PC-9 (cell line): ENCODE data around the gene IPPK. TPM values are rescaled to one million over a fixed set of nuclear protein-coding genes. Genes with fewer than 3 reads are reported as not detected.

Experiments
- BruUV-seq: library from RNA; stranded (reverse); fragments of 400-500 nt; replicated peaks from 2 replicates; lab custom pipeline; 2021; lab: Mats Ljungman, UMichigan
- CTCF ChIA-PET: fragments of 300-600 bp; sonication (Branson Sonifier 250); formaldehyde crosslinking; loops from one replicate; lab custom pipeline; 2022; ENCODE audit warnings: antibody characterized with exemption; lab: Charles Lee
- POLR2A ChIA-PET: fragments of 300-600 bp; sonication (Branson Sonifier 250); formaldehyde crosslinking; loops from one replicate; lab custom pipeline; 2022; ENCODE audit warnings: antibody characterized with exemption; ENCODE audit not compliant: unreplicated experiment; lab: Charles Lee
- DNase-seq, 2 experiments: peaks; one replicate each; pipeline versions ENCODE4 v3.0.0 to v3.0.0-alpha.2; 2015 to 2022; ENCODE audit warnings: mixed read lengths in 1 of 2
- H2AFZ ChIP-seq: fragments of 200-600 bp; sonication (generic); 2 replicates; pipeline ENCODE4 v1.8.1; 2017; ENCODE audit warnings: antibody characterized with exemption
- H3F3A ChIP-seq: fragments of 200-600 bp; sonication (generic); 2 replicates; pipeline ENCODE4 v1.8.1; 2017; ENCODE audit warnings: antibody characterized with exemption, mild to moderate bottlenecking, low read depth; ENCODE audit not compliant: insufficient read depth
- H3K27ac ChIP-seq: fragments of 200-600 bp; sonication (generic); 2 replicates; pipeline ENCODE4 v1.6.1; 2016; ENCODE audit warnings: mixed run types
- H3K27me3 ChIP-seq: fragments of 200-600 bp; sonication (generic); 2 replicates; pipeline ENCODE4 v1.6.1; 2016; ENCODE audit warnings: low read depth, mixed run types; ENCODE audit not compliant: insufficient read depth
- H3K36me3 ChIP-seq: fragments of 200-600 bp; sonication (generic); 2 replicates; pipeline ENCODE4 v1.6.1; 2016; ENCODE audit warnings: low read depth, mixed run types
- H3K4me1 ChIP-seq: fragments of 200-600 bp; sonication (generic); replicated peaks from 2 replicates; pipeline ENCODE4 v1.6.1; 2016; ENCODE audit warnings: mixed run types; ENCODE audit not compliant: insufficient read depth
- H3K4me2 ChIP-seq: fragments of 200-600 bp; sonication (generic); 2 replicates; pipeline ENCODE4 v1.6.1; 2017; ENCODE audit warnings: mixed run types
- H3K4me3 ChIP-seq: fragments of 200-600 bp; sonication (generic); 2 replicates; pipeline ENCODE4 v1.6.1; 2016; ENCODE audit warnings: mixed run types
- H3K79me2 ChIP-seq: fragments of 200-600 bp; sonication (generic); 2 replicates; pipeline ENCODE4 v1.6.1; 2017; ENCODE audit warnings: low read depth, mixed run types
- H3K9me2 ChIP-seq: fragments of 200-600 bp; sonication (generic); 2 replicates; pipeline ENCODE4 v1.8.1; 2017; ENCODE audit warnings: mild to moderate bottlenecking; ENCODE audit not compliant: insufficient read depth
- H3K9me3 ChIP-seq: fragments of 200-600 bp; sonication (generic); 2 replicates; pipeline ENCODE4 v1.8.1; 2016; ENCODE audit warnings: low read depth; ENCODE audit not compliant: insufficient read depth
- H4K20me1 ChIP-seq: fragments of 200-600 bp; sonication (generic); 2 replicates; pipeline ENCODE4 v1.8.1; 2017; ENCODE audit not compliant: insufficient read depth
- EZH2 ChIP-seq: fragments of 200-600 bp; sonication (generic); IDR thresholded peaks from 2 replicates; pipeline ENCODE4 v1.8.0; 2017; ENCODE audit warnings: antibody characterized with exemption, low read depth
- intact Hi-C: fragments of 100-400 bp; cut with micrococcal nuclease; formaldehyde crosslinking; loops from one replicate; pipeline ENCODE4 v1.10.0; 2022; ENCODE audit not compliant: unreplicated experiment
- total RNA-seq: library from RNA; stranded (reverse); gene quantifications from 2 replicates; pipeline ENCODE4 v1.2.3, GENCODE V29; 2021
- TF ChIP-seq, protein P1 (sequence below): fragments of 200-600 bp; sonication (generic); conservative IDR thresholded peaks from 2 replicates; pipeline ENCODE4 v1.6.1; 2017; ENCODE audit warnings: mixed run types, antibody characterized with exemption, mild to moderate bottlenecking, moderate library complexity

Gene IPPK
- total RNA-seq, 1 experiment from 2014 or later, result 12.3 TPM

DNA sequence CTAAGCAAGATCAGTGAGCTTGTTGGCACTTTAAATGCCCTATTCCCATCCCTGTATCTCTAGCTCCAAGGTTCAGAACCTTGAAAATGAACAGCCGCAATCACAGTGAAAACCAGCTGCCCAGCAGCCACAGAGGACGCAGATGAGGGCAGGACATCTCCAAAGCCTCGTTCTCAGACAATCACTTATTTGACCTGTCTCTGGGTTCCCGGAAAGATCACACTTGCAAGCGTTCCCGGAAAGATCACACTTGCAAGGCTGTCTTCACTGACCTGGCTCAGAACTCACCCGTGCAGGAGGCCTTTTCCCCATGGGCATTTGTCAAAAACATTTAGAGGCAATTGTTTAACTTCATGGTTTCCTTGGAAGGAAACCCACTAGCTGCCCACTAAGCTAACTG is 25.7 kb downstream of the IPPK start:
- no peaks in the 10 kb centered on the region for H3K4me1 ChIP-seq
- H3K9me3 ChIP-seq, result no peaks in the 10 kb centered on the region
- no peaks in the 10 kb centered on the region for H3K9me2 ChIP-seq
- POLR2A ChIA-PET, result interaction anchor here (0.6 to 0.8 kb wide), 2 partner anchors 106 to 107 kb away, joined by 4 to 10 read pairs; no protein-coding TSS in a partner anchor
- TF ChIP-seq, protein P1, sequence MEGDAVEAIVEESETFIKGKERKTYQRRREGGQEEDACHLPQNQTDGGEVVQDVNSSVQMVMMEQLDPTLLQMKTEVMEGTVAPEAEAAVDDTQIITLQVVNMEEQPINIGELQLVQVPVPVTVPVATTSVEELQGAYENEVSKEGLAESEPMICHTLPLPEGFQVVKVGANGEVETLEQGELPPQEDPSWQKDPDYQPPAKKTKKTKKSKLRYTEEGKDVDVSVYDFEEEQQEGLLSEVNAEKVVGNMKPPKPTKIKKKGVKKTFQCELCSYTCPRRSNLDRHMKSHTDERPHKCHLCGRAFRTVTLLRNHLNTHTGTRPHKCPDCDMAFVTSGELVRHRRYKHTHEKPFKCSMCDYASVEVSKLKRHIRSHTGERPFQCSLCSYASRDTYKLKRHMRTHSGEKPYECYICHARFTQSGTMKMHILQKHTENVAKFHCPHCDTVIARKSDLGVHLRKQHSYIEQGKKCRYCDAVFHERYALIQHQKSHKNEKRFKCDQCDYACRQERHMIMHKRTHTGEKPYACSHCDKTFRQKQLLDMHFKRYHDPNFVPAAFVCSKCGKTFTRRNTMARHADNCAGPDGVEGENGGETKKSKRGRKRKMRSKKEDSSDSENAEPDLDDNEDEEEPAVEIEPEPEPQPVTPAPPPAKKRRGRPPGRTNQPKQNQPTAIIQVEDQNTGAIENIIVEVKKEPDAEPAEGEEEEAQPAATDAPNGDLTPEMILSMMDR, result no peak
- TF ChIP-seq EZH2, result no peak
- CTCF ChIA-PET, result no interaction called here
- no peak overlapping the region for H3K27ac ChIP-seq
- no peaks in the 10 kb centered on the region for H3K27me3 ChIP-seq
- H3F3A ChIP-seq, result no peaks in the 10 kb centered on the region; the same call in 1 of the 2 replicates
- no peaks in the 10 kb centered on the region for H3K79me2 ChIP-seq
- no peak overlapping the region for H3K4me2 ChIP-seq
- intact Hi-C loops, result no loop called here
- no peak overlapping the region for H2AFZ ChIP-seq
- DNase-seq, result no peak
- H3K4me3 ChIP-seq, result no peak overlapping the region
- BruUV-seq, result no TSS peak
- H4K20me1 ChIP-seq, result peaks cover 18% of the 10 kb centered on the region
- H3K36me3 ChIP-seq, result peaks cover 12% of the 10 kb centered on the region; the same call in 1 of the 2 replicates

DNA sequence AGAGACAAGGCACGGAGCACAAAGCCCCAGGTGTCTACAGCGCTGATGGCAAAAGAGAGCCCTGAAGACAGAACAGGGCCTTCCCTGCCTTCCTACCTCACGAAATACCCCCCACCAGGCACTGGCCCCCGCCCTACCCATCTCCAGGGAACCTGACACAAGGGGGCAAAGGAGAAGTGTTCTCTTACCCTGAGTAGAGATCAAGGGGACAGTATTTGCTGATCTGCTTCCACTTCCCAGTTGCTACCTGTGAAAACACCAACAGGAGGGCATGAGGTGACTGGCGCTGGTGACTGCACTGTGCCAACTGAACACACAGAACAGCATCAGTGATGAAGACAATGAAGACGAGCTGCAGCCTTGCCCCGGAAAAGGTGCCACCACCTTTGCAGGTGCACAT is 27.4 kb downstream of the IPPK start:
- no TSS peak for BruUV-seq
- DNase-seq, result no peak
- ChIA-PET CTCF (no interaction called here), POLR2A (no interaction called here)
- H4K20me1 ChIP-seq, result peaks cover 18% of the 10 kb centered on the region
- H3K9me3 ChIP-seq, result no peaks in the 10 kb centered on the region
- no peaks in the 10 kb centered on the region for H3K79me2 ChIP-seq
- H3K4me1 ChIP-seq, result no peaks in the 10 kb centered on the region
- H2AFZ ChIP-seq, result no peak overlapping the region
- H3K9me2 ChIP-seq, result no peaks in the 10 kb centered on the region
- H3K27ac ChIP-seq, result no peak overlapping the region
- no peak for TF ChIP-seq EZH2
- TF ChIP-seq, protein P1, result no peak
- no peaks in the 10 kb centered on the region; the same call in 1 of the 2 replicates for H3F3A ChIP-seq
- H3K27me3 ChIP-seq, result no peaks in the 10 kb centered on the region
- intact Hi-C loops, result no loop called here
- no peak overlapping the region for H3K4me2 ChIP-seq
- H3K36me3 ChIP-seq, result peaks cover 12% of the 10 kb centered on the region; the same call in 1 of the 2 replicates
- no peak overlapping the region for H3K4me3 ChIP-seq

DNA sequence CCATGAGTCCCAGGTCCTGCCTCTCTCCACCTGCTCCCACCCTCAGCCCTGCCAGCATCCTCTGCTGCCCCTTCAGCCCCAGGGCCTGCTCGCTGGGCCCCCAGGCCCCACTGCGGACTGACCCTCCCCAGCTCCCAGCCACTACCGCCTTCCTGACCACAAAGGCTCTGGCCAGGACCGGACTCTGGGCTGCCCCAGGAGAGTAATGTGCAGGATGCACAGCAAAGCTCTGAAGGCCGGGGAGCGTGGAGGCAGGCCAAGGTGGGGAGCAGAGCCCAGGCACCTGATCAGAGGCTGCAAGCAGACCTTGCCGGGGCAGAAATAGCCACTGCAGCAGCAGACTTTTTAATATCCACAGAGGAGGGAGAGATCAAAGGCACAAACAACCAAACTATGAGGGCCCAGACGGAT is 27.9 kb downstream of the IPPK start:
- ChIA-PET CTCF (no interaction called here), POLR2A (no interaction called here)
- intact Hi-C loops, result no loop called here
- H3F3A ChIP-seq, result no peaks in the 10 kb centered on the region; the same call in 1 of the 2 replicates
- no peaks in the 10 kb centered on the region for H3K9me3 ChIP-seq
- no peak overlapping the region for H3K4me3 ChIP-seq
- no TSS peak for BruUV-seq
- H3K79me2 ChIP-seq, result no peaks in the 10 kb centered on the region
- H2AFZ ChIP-seq, result no peak overlapping the region
- no peaks in the 10 kb centered on the region for H3K9me2 ChIP-seq
- no peaks in the 10 kb centered on the region for H3K27me3 ChIP-seq
- no peaks in the 10 kb centered on the region for H3K4me1 ChIP-seq
- peaks cover 18% of the 10 kb centered on the region for H4K20me1 ChIP-seq
- no peak for TF ChIP-seq EZH2
- TF ChIP-seq, protein P1, result no peak
- no peak for DNase-seq
- H3K36me3 ChIP-seq, result peaks cover 12% of the 10 kb centered on the region; the same call in 1 of the 2 replicates
- no peak overlapping the region for H3K4me2 ChIP-seq
- H3K27ac ChIP-seq, result no peak overlapping the region
